ENCODE results near the gene SRRM3. TPM values are rescaled to one million over a fixed set of nuclear protein-coding genes. Genes with fewer than 3 reads are reported as not detected.

The SRRM3 gene
- total and polyA plus RNA-seq, 9 of the 15 experiments (the other 6 are each of a cell fraction or from before 2014, with no cell fraction given), result 0.04 to 0.91 (median 0.46) TPM; not detected in 2

GRCh38 chr7:76318488-76319353 is 117.0 kb downstream of the SRRM3 start (continued):
- TF ChIP-seq PRMT5 (CRISPR knock-in tag; IDR thresholded peaks at IDR 0.05) (no peak), UBTF (IDR thresholded peaks at IDR 0.05; ENCODE audit: borderline replicate concordance in 1 of 2, low read depth in 2 of 2, low read length in 2 of 2) (no peak), CHD2 (IDR thresholded peaks at IDR 0.05; ENCODE audit: low read depth, low read length) (no peak), CEBPG (CRISPR knock-in tag; IDR thresholded peaks at IDR 0.05) (peak; percentile 79), CEBPG (tag; conservative IDR thresholded peaks at IDR 0.05 in 1 of 2, IDR thresholded peaks at IDR 0.05 in 1 of 2) (peak; percentile 84 to 92), TBP (optimal IDR thresholded peaks at IDR 0.05; ENCODE audit: low read depth, low read length) (no peak), EHMT2 (IDR thresholded peaks at IDR 0.05) (no peak), SRSF9 (IDR thresholded peaks at IDR 0.05; ENCODE audit: borderline replicate concordance, low read depth, low read length) (no peak), KDM5B (IDR thresholded peaks at IDR 0.05; ENCODE audit: insufficient replicate concordance, low read depth, low read length) (peak; percentile 29), CCAR2 (IDR thresholded peaks at IDR 0.05; ENCODE audit: low read depth, low read length) (no peak), NBN (IDR thresholded peaks at IDR 0.05; ENCODE audit: low read depth) (0 out of 2 replicates have a peak, but pooled peaks have one; percentile 48), KDM2B (CRISPR knock-in tag; IDR thresholded peaks at IDR 0.05) (no peak), ETS1 (conservative IDR thresholded peaks at IDR 0.05; ENCODE audit: control insufficient read depth, low read depth, low read length) (no peak), CEBPZ (IDR thresholded peaks at IDR 0.05; ENCODE audit: borderline replicate concordance, low read depth, low read length) (no peak), TFAP4 (CRISPR knock-in tag; IDR thresholded peaks at IDR 0.05; ENCODE audit: borderline replicate concordance) (peak; percentile 87), ATF1 (CRISPR knock-in tag; IDR thresholded peaks at IDR 0.05) (no peak), ATF1 (tag; IDR thresholded peaks at IDR 0.05) (no peak), CREBBP (IDR thresholded peaks at IDR 0.05; ENCODE audit: low read depth, low read length) (no peak)

Measured in K562 (cell line).